ENCODE results near the gene EDIL3.

The EDIL3 gene

GRCh38 chr5:84384604-84385575, at the start of gene EDIL3:
TSS of gene EDIL3 (minus strand) at chr5:84384880. CDS start at chr5:84384374, 506 bp downstream.
- no peak for DNase-seq

GRCh38 chr5:84433461-84433860, 48.8 kb upstream of the EDIL3 start:
- DNase-seq: no peak

- DNase-seq: no peak
Observed at GRCh38 chr5:84430863-84431663, 46.4 kb upstream of the EDIL3 start.

GRCh38 chr5:84430079-84430478, 45.4 kb upstream of the EDIL3 start:
- no peak for DNase-seq

GRCh38 chr5:84425365-84425881, 40.7 kb upstream of the EDIL3 start:
- no peak for DNase-seq

GRCh38 chr5:84419742-84420141, 35.1 kb upstream of the EDIL3 start:
- DNase-seq: no peak

- no peak for DNase-seq
Observed at GRCh38 chr5:84411832-84412605, 27.3 kb upstream of the EDIL3 start.

- no peak for DNase-seq
Observed at GRCh38 chr5:84406111-84406510, 21.4 kb upstream of the EDIL3 start.

GRCh38 chr5:84403773-84404172, 19.1 kb upstream of the EDIL3 start:
- no peak for DNase-seq

- no peak for DNase-seq
Observed at GRCh38 chr5:84397385-84397784, 12.7 kb upstream of the EDIL3 start.

- no peak for DNase-seq
Observed at GRCh38 chr5:84393969-84394368, 9.3 kb upstream of the EDIL3 start.

- no peak for DNase-seq
Observed at GRCh38 chr5:84392836-84393235, 8.2 kb upstream of the EDIL3 start.

GRCh38 chr5:84385705-84386104, 1.0 kb upstream of the EDIL3 start:
- DNase-seq: no peak

GRCh38 chr5:84383816-84384603, 670 bp downstream of the EDIL3 start:
- DNase-seq: no peak

- DNase-seq: no peak
Observed at GRCh38 chr5:84383296-84383815, 1.3 kb downstream of the EDIL3 start.

- no peak for DNase-seq
Observed at GRCh38 chr5:84382363-84383295, 2.1 kb downstream of the EDIL3 start.

- no peak for DNase-seq
Observed at GRCh38 chr5:84381502-84382362, 2.9 kb downstream of the EDIL3 start.

GRCh38 chr5:84379749-84380148, 4.9 kb downstream of the EDIL3 start:
- no peak for DNase-seq

- DNase-seq: no peak
Observed at GRCh38 chr5:84378961-84379360, 5.7 kb downstream of the EDIL3 start.

Data from activated CD4-positive, alpha-beta T cell treated with anti-CD3 and anti-CD28 coated beads, Interleukin-2, amount 50 U/mL, for 16 hours (primary cell).